OCI-LY3 (cell line): ENCODE results near the gene CCDC138.

Experiments
- H2AFZ ChIP-seq: fragments of 200-600, 300-600 bp; shearing (Covaris generic); 2 replicates; pipeline ENCODE4 v1.6.0; 2014; ENCODE audit warnings: antibody characterized with exemption, low read depth, low read length
- H3K27ac ChIP-seq: fragments of 200-600, 300-600 bp; sonication (generic); 2 replicates; pipeline ENCODE4 v1.5.1; 2014; ENCODE audit warnings: mild to moderate bottlenecking, low read length, moderate library complexity, mixed read lengths
- H3K27me3 ChIP-seq: fragments of 200-600, 300-600 bp; sonication (generic); 2 replicates; pipeline ENCODE4 v1.6.1; 2014; ENCODE audit warnings: low read depth, low read length, mixed read lengths
- H3K36me3 ChIP-seq: fragments of 200-600, 300-600 bp; sonication (generic); replicated peaks from 2 replicates; pipeline ENCODE3; 2014; ENCODE audit warnings: low read depth, low read length, mixed read lengths
- H3K4me1 ChIP-seq: fragments of 300-600, 200-600 bp; sonication (generic); 2 replicates; pipeline ENCODE4 v1.6.1; 2014; ENCODE audit warnings: low read length, mixed read lengths
- H3K4me2 ChIP-seq: fragments of 200-600, 300-600 bp; sonication (generic); 2 replicates; pipeline ENCODE4 v1.6.1; 2014; ENCODE audit warnings: low read length, mixed read lengths
- H3K4me3 ChIP-seq: fragments of 300-600, 200-600 bp; sonication (generic); 2 replicates; pipeline ENCODE4 v1.5.1; 2014; ENCODE audit warnings: antibody characterized with exemption, mild to moderate bottlenecking, low read length, moderate library complexity
- H3K79me2 ChIP-seq: fragments of 300-600, 200-600 bp; shearing (Covaris generic); 2 replicates; pipeline ENCODE4 v1.6.1; 2014; ENCODE audit warnings: mild to moderate bottlenecking, low read length, mixed read lengths
- H3K9ac ChIP-seq: fragments of 300-600, 200-600 bp; shearing (Covaris generic); 2 replicates; pipeline ENCODE4 v1.6.0; 2014; ENCODE audit warnings: mild to moderate bottlenecking, low read length, moderate library complexity
- H3K9me3 ChIP-seq: fragments of 200-600, 300-600 bp; shearing (Covaris generic); 2 replicates; pipeline ENCODE4 v1.6.1; 2014; ENCODE audit warnings: low read length, mixed read lengths; ENCODE audit not compliant: insufficient read depth
- H4K20me1 ChIP-seq: fragments of 200-600, 300-600 bp; sonication (generic); 2 replicates; pipeline ENCODE4 v1.6.1; 2016; ENCODE audit warnings: low read length, mixed read lengths; ENCODE audit not compliant: insufficient read depth
- EZH2phosphoT487 ChIP-seq: fragments of 200-600 bp; shearing (Covaris generic); IDR thresholded peaks from 2 replicates; pipeline ENCODE4 v1.6.1; 2018; ENCODE audit warnings: antibody characterized with exemption, mixed run types, low read depth
- TF ChIP-seq, protein P1 (sequence below): fragments of 200-600, 300-600 bp; sonication (generic); IDR thresholded peaks from 2 replicates; pipeline ENCODE4 v1.5.1; 2014; ENCODE audit warnings: antibody characterized with exemption, low read length, low read depth

The CCDC138 gene

DNA sequence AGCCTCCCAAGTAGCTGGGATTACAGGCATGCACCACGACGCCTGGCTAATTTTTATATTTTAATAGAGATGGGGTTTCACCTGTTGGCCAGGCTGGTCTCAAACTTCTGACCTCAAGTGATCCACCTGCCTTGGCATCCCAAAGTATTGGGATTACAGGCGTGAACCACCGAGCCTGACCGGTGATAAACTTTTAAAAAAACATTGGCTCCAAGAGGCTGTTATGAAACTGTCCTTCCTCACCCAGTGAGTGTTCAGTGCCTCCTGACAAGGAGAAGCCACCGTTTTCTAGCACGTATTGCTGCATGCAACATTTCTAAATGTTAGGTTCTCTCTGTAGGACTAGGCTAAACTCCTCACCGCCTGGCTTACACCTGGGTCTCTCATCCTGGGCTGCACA lies 139.2 kb downstream of the CCDC138 start:
- H3K27me3 ChIP-seq, result no peaks in the 10 kb centered on the region
- H3K9ac ChIP-seq, result no peak overlapping the region
- no peak overlapping the region for H2AFZ ChIP-seq
- no peaks in the 10 kb centered on the region for H4K20me1 ChIP-seq
- no peak overlapping the region for H3K27ac ChIP-seq
- no peaks in the 10 kb centered on the region for H3K79me2 ChIP-seq
- TF ChIP-seq EZH2phosphoT487, result no peak
- TF ChIP-seq, protein P1, sequence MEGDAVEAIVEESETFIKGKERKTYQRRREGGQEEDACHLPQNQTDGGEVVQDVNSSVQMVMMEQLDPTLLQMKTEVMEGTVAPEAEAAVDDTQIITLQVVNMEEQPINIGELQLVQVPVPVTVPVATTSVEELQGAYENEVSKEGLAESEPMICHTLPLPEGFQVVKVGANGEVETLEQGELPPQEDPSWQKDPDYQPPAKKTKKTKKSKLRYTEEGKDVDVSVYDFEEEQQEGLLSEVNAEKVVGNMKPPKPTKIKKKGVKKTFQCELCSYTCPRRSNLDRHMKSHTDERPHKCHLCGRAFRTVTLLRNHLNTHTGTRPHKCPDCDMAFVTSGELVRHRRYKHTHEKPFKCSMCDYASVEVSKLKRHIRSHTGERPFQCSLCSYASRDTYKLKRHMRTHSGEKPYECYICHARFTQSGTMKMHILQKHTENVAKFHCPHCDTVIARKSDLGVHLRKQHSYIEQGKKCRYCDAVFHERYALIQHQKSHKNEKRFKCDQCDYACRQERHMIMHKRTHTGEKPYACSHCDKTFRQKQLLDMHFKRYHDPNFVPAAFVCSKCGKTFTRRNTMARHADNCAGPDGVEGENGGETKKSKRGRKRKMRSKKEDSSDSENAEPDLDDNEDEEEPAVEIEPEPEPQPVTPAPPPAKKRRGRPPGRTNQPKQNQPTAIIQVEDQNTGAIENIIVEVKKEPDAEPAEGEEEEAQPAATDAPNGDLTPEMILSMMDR, result no peak
- H3K4me3 ChIP-seq, result no peak overlapping the region
- H3K4me1 ChIP-seq, result no peaks in the 10 kb centered on the region
- no peaks in the 10 kb centered on the region for H3K36me3 ChIP-seq
- no peak overlapping the region for H3K4me2 ChIP-seq
- H3K9me3 ChIP-seq, result no peaks in the 10 kb centered on the region
